WTC11 (cell line): ENCODE measurements around the gene MYO3A. TPM values are rescaled to one million over a fixed set of nuclear protein-coding genes. Genes with fewer than 3 reads are reported as not detected.

ENCODE experiments used
- ATAC-seq: fragments of 200-7000 bp; cut with Tn5 transposase; 2 replicates; pipeline ENCODE4 v1.10.0; 2021; ENCODE audit warnings: mild to moderate bottlenecking, moderate library complexity
- CTCF ChIA-PET: fragments of 300-600 bp; sonication (Branson Sonifier 250); formaldehyde crosslinking; loops from one replicate; lab custom pipeline; 2021; ENCODE audit warnings: antibody characterized with exemption; lab: Charles Lee
- POLR2A ChIA-PET: fragments of 350-600 bp; sonication (Branson Sonifier 250); formaldehyde crosslinking; loops from one replicate; lab custom pipeline; 2021; ENCODE audit warnings: antibody characterized with exemption; lab: Charles Lee
- DNase-seq: peaks from one replicate; pipeline ENCODE4 v3.0.0; 2021; ENCODE audit warnings: low spot score
- H3K27ac Mint-ChIP-seq: 2 replicates; pipeline ENCODE4 v1.8.0; 2021; ENCODE audit warnings: mixed read lengths
- H3K27me3 Mint-ChIP-seq: 2 replicates; pipeline ENCODE4 v1.8.0; 2021; ENCODE audit warnings: low read depth, mild to moderate bottlenecking, moderate library complexity, mixed read lengths
- H3K36me3 Mint-ChIP-seq: 2 replicates; pipeline ENCODE4 v1.8.0; 2021; ENCODE audit warnings: mixed read lengths
- H3K4me1 Mint-ChIP-seq: 2 replicates; pipeline ENCODE4 v1.8.0; 2022; ENCODE audit warnings: mixed read lengths
- H3K4me3 Mint-ChIP-seq: 2 replicates; pipeline ENCODE4 v1.8.0; 2021; ENCODE audit warnings: mild to moderate bottlenecking, moderate library complexity, mixed read lengths
- H3K9me3 Mint-ChIP-seq: 2 replicates; pipeline ENCODE4 v1.8.0; 2021; ENCODE audit warnings: mixed read lengths
- ATF1 ChIP-seq: sonication (generic); formaldehyde crosslinking; IDR thresholded peaks from 2 replicates; pipeline ENCODE4 v1.8.1; 2023; ENCODE audit warnings: mild to moderate bottlenecking, moderate library complexity, missing genetic modification reagents
- ELF4 ChIP-seq: sonication (generic); formaldehyde crosslinking; IDR thresholded peaks from 2 replicates; pipeline ENCODE4 v1.8.1; 2022; ENCODE audit warnings: low read depth, mild to moderate bottlenecking, moderate library complexity, missing genetic modification reagents
- EMX1 ChIP-seq: fragments of 250-450 bp; sonication (Bioruptor Pico); IDR thresholded peaks from 2 replicates; pipeline ENCODE4 v1.8.0; 2021; ENCODE audit warnings: mild to moderate bottlenecking
- GABPB1 ChIP-seq: sonication (generic); formaldehyde crosslinking; IDR thresholded peaks from 2 replicates; pipeline ENCODE4 v1.8.1; 2023; ENCODE audit warnings: mild to moderate bottlenecking, missing genetic modification reagents
- JAZF1 ChIP-seq: fragments of 250-450 bp; sonication (Bioruptor Pico); IDR thresholded peaks from 2 replicates; pipeline ENCODE4 v1.9.0; 2021; ENCODE audit warnings: moderate library complexity, mild to moderate bottlenecking, inconsistent platforms
- JUN ChIP-seq: sonication (generic); formaldehyde crosslinking; IDR thresholded peaks from 2 replicates; pipeline ENCODE4 v1.8.0; 2023; ENCODE audit warnings: mild to moderate bottlenecking, missing genetic modification reagents
- NR2C2 ChIP-seq: sonication (generic); formaldehyde crosslinking; IDR thresholded peaks from 2 replicates; pipeline ENCODE4 v1.8.0; 2022; ENCODE audit warnings: mild to moderate bottlenecking, missing genetic modification reagents
- NR3C1 ChIP-seq: sonication (generic); formaldehyde crosslinking; conservative IDR thresholded peaks from 2 replicates; pipeline ENCODE4 v1.8.1; 2023; ENCODE audit warnings: low read depth, mild to moderate bottlenecking, missing genetic modification reagents
- PRRX2 ChIP-seq: fragments of 250-450 bp; sonication (Bioruptor Pico); IDR thresholded peaks from 2 replicates; pipeline ENCODE4 v1.8.0; 2021; ENCODE audit warnings: mild to moderate bottlenecking
- SMAD3 ChIP-seq: sonication (generic); formaldehyde crosslinking; IDR thresholded peaks from 2 replicates; pipeline ENCODE4 v1.8.0; 2022; ENCODE audit warnings: missing genetic modification reagents, mild to moderate bottlenecking, borderline replicate concordance
- SOX15 ChIP-seq: fragments of 250-450 bp; sonication (Bioruptor Pico); IDR thresholded peaks from 2 replicates; pipeline ENCODE4 v1.9.0; 2021; ENCODE audit warnings: mild to moderate bottlenecking
- TCF7 ChIP-seq: sonication (generic); formaldehyde crosslinking; IDR thresholded peaks from 2 replicates; pipeline ENCODE4 v1.8.0; 2022; ENCODE audit warnings: mild to moderate bottlenecking, low read depth, missing genetic modification reagents, moderate library complexity
- ZNF232 ChIP-seq: sonication (generic); formaldehyde crosslinking; IDR thresholded peaks from 2 replicates; pipeline ENCODE4 v1.8.0; 2022; ENCODE audit warnings: mild to moderate bottlenecking, missing genetic modification reagents
- total RNA-seq: library from RNA; stranded (reverse); gene quantifications from 3 replicates; pipeline ENCODE4 v1.2.3, GENCODE V29; 2021
- TF ChIP-seq, protein P1 (sequence below): sonication (generic); formaldehyde crosslinking; IDR thresholded peaks from 2 replicates; pipeline ENCODE4 v1.8.1; 2023; ENCODE audit warnings: mild to moderate bottlenecking, missing genetic modification reagents
- TF ChIP-seq, protein P2 (sequence below): sonication (generic); formaldehyde crosslinking; IDR thresholded peaks from 2 replicates; pipeline ENCODE4 v1.8.0; 2022; ENCODE audit warnings: mild to moderate bottlenecking, missing genetic modification reagents
- TF ChIP-seq, protein P3 (sequence below): sonication (generic); formaldehyde crosslinking; IDR thresholded peaks from 2 replicates; pipeline ENCODE4 v1.8.0; 2022; ENCODE audit warnings: mild to moderate bottlenecking, missing genetic modification reagents
- TF ChIP-seq, protein P4 (sequence below): sonication (generic); formaldehyde crosslinking; IDR thresholded peaks from 2 replicates; pipeline ENCODE4 v1.8.1; 2023; ENCODE audit warnings: mild to moderate bottlenecking, moderate library complexity, missing genetic modification reagents
- TF ChIP-seq, protein P5 (sequence below): fragments of 250-450 bp; sonication (Bioruptor Pico); IDR thresholded peaks from 2 replicates; pipeline ENCODE4 v1.8.0; 2021; ENCODE audit warnings: mild to moderate bottlenecking
- TF ChIP-seq, protein P6 (sequence below): fragments of 250-450 bp; sonication (Bioruptor Pico); IDR thresholded peaks from 2 replicates; pipeline ENCODE4 v1.9.0; 2021; ENCODE audit warnings: mild to moderate bottlenecking, borderline replicate concordance
- TF ChIP-seq, protein P7 (sequence below): fragments of 250-450 bp; sonication (Bioruptor Pico); conservative IDR thresholded peaks from 2 replicates; pipeline ENCODE4 v1.9.0; 2021; ENCODE audit warnings: mild to moderate bottlenecking

MYO3A gene
- total RNA-seq, 1 experiment from 2014 or later = 3.7 TPM

DNA sequence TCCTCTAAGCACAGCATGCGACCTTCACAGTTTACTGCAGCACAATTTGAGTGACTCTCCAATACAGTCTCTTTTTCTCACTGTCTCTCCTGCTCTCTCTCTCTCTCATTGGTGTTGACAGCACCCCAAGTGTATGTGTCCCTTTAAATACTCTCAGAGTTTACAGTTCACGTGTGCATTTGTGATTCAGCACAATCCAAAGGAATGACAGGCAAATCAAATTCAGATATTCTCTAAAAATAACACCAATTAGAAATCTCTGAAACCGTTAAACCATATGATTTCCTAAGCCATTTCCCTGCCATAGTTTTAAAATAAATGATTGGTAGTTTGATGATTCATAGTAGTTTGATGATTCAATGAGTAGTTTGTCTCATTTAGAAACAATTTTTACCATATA, 178.5 kb downstream of the MYO3A start (continued):
- TF ChIP-seq, protein P1, sequence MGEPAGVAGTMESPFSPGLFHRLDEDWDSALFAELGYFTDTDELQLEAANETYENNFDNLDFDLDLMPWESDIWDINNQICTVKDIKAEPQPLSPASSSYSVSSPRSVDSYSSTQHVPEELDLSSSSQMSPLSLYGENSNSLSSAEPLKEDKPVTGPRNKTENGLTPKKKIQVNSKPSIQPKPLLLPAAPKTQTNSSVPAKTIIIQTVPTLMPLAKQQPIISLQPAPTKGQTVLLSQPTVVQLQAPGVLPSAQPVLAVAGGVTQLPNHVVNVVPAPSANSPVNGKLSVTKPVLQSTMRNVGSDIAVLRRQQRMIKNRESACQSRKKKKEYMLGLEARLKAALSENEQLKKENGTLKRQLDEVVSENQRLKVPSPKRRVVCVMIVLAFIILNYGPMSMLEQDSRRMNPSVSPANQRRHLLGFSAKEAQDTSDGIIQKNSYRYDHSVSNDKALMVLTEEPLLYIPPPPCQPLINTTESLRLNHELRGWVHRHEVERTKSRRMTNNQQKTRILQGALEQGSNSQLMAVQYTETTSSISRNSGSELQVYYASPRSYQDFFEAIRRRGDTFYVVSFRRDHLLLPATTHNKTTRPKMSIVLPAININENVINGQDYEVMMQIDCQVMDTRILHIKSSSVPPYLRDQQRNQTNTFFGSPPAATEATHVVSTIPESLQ = no peak
- no peak for TF ChIP-seq NR2C2 (CRISPR knock-in tag)

DNA sequence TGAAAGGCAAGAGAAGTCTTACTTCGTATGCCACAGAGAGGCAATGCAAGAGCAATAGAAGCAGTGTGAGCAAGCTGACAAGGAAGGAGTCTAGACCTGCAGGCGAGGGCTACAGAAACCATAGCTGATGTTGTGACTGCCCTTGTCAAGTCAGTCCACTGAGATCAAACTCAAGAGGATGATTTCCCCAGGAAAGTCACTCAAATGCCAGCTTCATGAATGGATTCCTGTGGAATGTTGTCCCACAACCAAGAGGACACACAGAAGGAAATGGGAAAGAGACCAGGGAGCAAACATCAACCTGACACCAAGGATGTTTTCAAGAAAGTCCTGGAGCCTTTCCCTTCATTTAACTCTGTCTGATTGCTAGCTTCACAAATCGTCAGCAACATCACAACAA, 204.6 kb downstream of the MYO3A start:
- Mint-ChIP-seq H3K4me3 (no peak overlapping the region), H3K36me3 (peaks cover 23% of the 10 kb centered on the region), H3K27ac (no peak overlapping the region), H3K27me3 (no peaks in the 10 kb centered on the region), H3K4me1 (no peaks in the 10 kb centered on the region), H3K9me3 (peaks cover 27% of the 10 kb centered on the region)
- ChIA-PET CTCF (no interaction called here), POLR2A (no interaction called here)
- ATAC-seq (no peak), DNase-seq (no peak)
- TF ChIP-seq TCF7 (CRISPR knock-in tag) (no peak), ATF1 (CRISPR knock-in tag) (no peak), JUN (CRISPR knock-in tag) (no peak), SOX15 (CRISPR knock-in tag) (no peak), SMAD3 (CRISPR knock-in tag) (no peak), EMX1 (CRISPR knock-in tag) (no peak)
- TF ChIP-seq, protein P2, sequence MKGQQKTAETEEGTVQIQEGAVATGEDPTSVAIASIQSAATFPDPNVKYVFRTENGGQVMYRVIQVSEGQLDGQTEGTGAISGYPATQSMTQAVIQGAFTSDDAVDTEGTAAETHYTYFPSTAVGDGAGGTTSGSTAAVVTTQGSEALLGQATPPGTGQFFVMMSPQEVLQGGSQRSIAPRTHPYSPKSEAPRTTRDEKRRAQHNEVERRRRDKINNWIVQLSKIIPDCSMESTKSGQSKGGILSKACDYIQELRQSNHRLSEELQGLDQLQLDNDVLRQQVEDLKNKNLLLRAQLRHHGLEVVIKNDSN (CRISPR knock-in tag) = no peak
- TF ChIP-seq, protein P3, sequence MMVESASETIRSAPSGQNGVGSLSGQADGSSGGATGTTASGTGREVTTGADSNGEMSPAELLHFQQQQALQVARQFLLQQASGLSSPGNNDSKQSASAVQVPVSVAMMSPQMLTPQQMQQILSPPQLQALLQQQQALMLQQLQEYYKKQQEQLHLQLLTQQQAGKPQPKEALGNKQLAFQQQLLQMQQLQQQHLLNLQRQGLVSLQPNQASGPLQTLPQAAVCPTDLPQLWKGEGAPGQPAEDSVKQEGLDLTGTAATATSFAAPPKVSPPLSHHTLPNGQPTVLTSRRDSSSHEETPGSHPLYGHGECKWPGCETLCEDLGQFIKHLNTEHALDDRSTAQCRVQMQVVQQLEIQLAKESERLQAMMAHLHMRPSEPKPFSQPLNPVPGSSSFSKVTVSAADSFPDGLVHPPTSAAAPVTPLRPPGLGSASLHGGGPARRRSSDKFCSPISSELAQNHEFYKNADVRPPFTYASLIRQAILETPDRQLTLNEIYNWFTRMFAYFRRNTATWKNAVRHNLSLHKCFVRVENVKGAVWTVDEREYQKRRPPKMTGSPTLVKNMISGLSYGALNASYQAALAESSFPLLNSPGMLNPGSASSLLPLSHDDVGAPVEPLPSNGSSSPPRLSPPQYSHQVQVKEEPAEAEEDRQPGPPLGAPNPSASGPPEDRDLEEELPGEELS (CRISPR knock-in tag) = no peak
- TF ChIP-seq, protein P4, sequence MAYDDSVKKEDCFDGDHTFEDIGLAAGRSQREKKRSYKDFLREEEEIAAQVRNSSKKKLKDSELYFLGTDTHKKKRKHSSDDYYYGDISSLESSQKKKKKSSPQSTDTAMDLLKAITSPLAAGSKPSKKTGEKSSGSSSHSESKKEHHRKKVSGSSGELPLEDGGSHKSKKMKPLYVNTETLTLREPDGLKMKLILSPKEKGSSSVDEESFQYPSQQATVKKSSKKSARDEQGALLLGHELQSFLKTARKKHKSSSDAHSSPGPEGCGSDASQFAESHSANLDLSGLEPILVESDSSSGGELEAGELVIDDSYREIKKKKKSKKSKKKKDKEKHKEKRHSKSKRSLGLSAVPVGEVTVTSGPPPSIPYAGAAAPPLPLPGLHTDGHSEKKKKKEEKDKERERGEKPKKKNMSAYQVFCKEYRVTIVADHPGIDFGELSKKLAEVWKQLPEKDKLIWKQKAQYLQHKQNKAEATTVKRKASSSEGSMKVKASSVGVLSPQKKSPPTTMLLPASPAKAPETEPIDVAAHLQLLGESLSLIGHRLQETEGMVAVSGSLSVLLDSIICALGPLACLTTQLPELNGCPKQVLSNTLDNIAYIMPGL (CRISPR knock-in tag) = no peak

DNA sequence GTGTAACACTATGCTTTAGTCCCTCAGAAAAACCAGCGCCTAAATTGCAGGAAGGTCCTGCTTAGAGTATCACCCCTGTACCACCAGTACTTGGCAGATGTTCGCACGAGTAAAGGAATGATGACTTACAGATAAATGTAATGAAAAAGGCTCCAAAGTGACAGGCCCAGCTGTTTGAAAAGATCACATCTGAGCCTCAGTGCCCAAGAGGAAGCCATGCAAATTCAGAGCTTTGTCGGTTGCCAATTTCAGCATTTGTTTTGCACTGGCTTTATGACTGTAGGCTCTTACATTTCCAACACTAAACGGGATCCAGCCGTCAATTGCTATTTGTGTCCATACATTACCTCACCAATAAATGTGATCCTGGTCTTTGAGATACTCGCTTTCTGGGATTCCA, 222.0 kb downstream of the MYO3A start:
- H3K27me3 Mint-ChIP-seq = no peaks in the 10 kb centered on the region
- ChIA-PET CTCF (no interaction called here), POLR2A (no interaction called here)
- peaks cover 8% of the 10 kb centered on the region for H3K9me3 Mint-ChIP-seq
- H3K4me3 Mint-ChIP-seq = no peak overlapping the region
- no peak overlapping the region for H3K27ac Mint-ChIP-seq
- ATAC-seq = no peak
- DNase-seq = no peak
- no peaks in the 10 kb centered on the region for H3K36me3 Mint-ChIP-seq
- peaks cover 7% of the 10 kb centered on the region for H3K4me1 Mint-ChIP-seq
- no peak for TF ChIP-seq ZNF232 (CRISPR knock-in tag)
- TF ChIP-seq NR2C2 (CRISPR knock-in tag) = no peak
- TF ChIP-seq, protein P5, sequence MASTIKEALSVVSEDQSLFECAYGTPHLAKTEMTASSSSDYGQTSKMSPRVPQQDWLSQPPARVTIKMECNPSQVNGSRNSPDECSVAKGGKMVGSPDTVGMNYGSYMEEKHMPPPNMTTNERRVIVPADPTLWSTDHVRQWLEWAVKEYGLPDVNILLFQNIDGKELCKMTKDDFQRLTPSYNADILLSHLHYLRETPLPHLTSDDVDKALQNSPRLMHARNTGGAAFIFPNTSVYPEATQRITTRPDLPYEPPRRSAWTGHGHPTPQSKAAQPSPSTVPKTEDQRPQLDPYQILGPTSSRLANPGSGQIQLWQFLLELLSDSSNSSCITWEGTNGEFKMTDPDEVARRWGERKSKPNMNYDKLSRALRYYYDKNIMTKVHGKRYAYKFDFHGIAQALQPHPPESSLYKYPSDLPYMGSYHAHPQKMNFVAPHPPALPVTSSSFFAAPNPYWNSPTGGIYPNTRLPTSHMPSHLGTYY (CRISPR knock-in tag) = no peak
- TF ChIP-seq NR3C1 (CRISPR knock-in tag) = no peak
- no peak for TF ChIP-seq JAZF1 (CRISPR knock-in tag)
- no peak for TF ChIP-seq GABPB1 (CRISPR knock-in tag)
- TF ChIP-seq, protein P6, sequence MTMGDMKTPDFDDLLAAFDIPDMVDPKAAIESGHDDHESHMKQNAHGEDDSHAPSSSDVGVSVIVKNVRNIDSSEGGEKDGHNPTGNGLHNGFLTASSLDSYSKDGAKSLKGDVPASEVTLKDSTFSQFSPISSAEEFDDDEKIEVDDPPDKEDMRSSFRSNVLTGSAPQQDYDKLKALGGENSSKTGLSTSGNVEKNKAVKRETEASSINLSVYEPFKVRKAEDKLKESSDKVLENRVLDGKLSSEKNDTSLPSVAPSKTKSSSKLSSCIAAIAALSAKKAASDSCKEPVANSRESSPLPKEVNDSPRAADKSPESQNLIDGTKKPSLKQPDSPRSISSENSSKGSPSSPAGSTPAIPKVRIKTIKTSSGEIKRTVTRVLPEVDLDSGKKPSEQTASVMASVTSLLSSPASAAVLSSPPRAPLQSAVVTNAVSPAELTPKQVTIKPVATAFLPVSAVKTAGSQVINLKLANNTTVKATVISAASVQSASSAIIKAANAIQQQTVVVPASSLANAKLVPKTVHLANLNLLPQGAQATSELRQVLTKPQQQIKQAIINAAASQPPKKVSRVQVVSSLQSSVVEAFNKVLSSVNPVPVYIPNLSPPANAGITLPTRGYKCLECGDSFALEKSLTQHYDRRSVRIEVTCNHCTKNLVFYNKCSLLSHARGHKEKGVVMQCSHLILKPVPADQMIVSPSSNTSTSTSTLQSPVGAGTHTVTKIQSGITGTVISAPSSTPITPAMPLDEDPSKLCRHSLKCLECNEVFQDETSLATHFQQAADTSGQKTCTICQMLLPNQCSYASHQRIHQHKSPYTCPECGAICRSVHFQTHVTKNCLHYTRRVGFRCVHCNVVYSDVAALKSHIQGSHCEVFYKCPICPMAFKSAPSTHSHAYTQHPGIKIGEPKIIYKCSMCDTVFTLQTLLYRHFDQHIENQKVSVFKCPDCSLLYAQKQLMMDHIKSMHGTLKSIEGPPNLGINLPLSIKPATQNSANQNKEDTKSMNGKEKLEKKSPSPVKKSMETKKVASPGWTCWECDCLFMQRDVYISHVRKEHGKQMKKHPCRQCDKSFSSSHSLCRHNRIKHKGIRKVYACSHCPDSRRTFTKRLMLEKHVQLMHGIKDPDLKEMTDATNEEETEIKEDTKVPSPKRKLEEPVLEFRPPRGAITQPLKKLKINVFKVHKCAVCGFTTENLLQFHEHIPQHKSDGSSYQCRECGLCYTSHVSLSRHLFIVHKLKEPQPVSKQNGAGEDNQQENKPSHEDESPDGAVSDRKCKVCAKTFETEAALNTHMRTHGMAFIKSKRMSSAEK (CRISPR knock-in tag) = no peak
- TF ChIP-seq ELF4 (CRISPR knock-in tag) = no peak
- TF ChIP-seq SOX15 (CRISPR knock-in tag) = no peak
- no peak for TF ChIP-seq PRRX2
- TF ChIP-seq, protein P7, sequence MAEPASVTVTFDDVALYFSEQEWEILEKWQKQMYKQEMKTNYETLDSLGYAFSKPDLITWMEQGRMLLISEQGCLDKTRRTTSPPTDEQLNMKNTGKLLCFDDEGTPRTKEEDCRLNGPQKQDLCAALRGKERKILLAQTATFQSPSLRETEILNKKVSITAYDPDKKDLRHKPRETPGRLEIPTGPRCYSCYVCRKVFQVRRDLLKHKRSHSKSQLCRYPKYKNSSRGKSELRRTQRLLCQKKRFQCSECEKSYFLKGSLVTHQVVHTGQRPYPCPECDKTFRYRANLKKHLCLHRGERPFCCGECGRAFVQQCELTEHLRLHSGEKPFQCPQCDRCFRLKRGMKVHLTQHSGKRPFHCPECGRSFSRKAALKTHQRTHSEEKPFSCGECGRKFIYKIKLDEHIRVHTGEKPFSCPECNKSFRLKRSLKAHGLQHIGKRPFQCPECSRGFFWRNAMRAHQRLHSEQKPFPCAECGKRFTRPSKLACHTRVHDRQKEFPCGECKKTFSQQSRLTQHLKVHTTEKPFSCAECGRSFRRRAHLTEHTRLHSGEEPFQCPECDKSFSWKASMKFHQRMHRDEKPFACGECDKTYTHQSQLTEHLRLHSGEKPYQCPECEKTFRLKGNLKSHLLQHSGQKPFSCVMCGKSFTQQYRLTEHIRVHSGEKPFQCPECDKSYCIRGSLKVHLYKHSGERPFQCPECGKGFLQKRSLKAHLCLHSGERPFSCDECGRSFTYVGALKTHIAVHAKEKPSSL = no peak
